KMS-11 (cell line): ENCODE measurements around the gene NTSR2.

Experiments used
- H2AFZ ChIP-seq: fragments of 200-600 bp; sonication (generic); 2 replicates; pipeline ENCODE4 v1.6.1; 2016; ENCODE audit warnings: antibody characterized with exemption, mixed run types, low read depth
- H3K27ac ChIP-seq: fragments of 200-600 bp; sonication (generic); 2 replicates; pipeline ENCODE4 v1.6.1; 2016; ENCODE audit warnings: mild to moderate bottlenecking, mixed run types
- H3K27me3 ChIP-seq: fragments of 200-600 bp; sonication (generic); 2 replicates; pipeline ENCODE4 v1.6.1; 2017; ENCODE audit warnings: mild to moderate bottlenecking, low read depth, mixed run types, moderate library complexity; ENCODE audit not compliant: insufficient read depth
- H3K36me3 ChIP-seq: fragments of 200-600 bp; sonication (generic); 2 replicates; pipeline ENCODE4 v1.6.1; 2017; ENCODE audit warnings: mild to moderate bottlenecking, mixed run types; ENCODE audit not compliant: insufficient read depth
- H3K4me1 ChIP-seq: fragments of 200-600 bp; sonication (generic); 2 replicates; pipeline ENCODE4 v1.6.1; 2016; ENCODE audit warnings: mild to moderate bottlenecking, low read depth, mixed run types; ENCODE audit not compliant: poor library complexity, severe bottlenecking
- H3K4me2 ChIP-seq: fragments of 200-600 bp; sonication (generic); 2 replicates; pipeline ENCODE4 v1.7.0; 2016; ENCODE audit warnings: mild to moderate bottlenecking, mixed run types
- H3K4me3 ChIP-seq: fragments of 200-600 bp; sonication (generic); IDR thresholded peaks from 2 replicates; pipeline ENCODE4 v1.6.1; 2017; ENCODE audit warnings: low read depth, low read length, mixed read lengths; ENCODE audit not compliant: insufficient read depth
- H3K79me2 ChIP-seq: fragments of 200-600 bp; sonication (generic); 2 replicates; pipeline ENCODE4 v1.6.1; 2016; ENCODE audit warnings: low read depth, mixed run types; ENCODE audit not compliant: insufficient read depth
- H3K9ac ChIP-seq: fragments of 200-600 bp; sonication (generic); 2 replicates; pipeline ENCODE4 v1.6.1; 2016; ENCODE audit warnings: mild to moderate bottlenecking, mixed run types
- H4K20me1 ChIP-seq: fragments of 200-600 bp; sonication (generic); 2 replicates; pipeline ENCODE4 v1.6.1; 2016; ENCODE audit warnings: mild to moderate bottlenecking, mixed run types; ENCODE audit not compliant: insufficient read depth
- CTCF ChIP-seq: fragments of 200-600 bp; sonication (generic); conservative IDR thresholded peaks from 2 replicates; pipeline ENCODE4 v1.6.1; 2017; ENCODE audit warnings: low read depth, mild to moderate bottlenecking, antibody characterized with exemption, low read length, moderate library complexity, mixed read lengths

Gene NTSR2

DNA sequence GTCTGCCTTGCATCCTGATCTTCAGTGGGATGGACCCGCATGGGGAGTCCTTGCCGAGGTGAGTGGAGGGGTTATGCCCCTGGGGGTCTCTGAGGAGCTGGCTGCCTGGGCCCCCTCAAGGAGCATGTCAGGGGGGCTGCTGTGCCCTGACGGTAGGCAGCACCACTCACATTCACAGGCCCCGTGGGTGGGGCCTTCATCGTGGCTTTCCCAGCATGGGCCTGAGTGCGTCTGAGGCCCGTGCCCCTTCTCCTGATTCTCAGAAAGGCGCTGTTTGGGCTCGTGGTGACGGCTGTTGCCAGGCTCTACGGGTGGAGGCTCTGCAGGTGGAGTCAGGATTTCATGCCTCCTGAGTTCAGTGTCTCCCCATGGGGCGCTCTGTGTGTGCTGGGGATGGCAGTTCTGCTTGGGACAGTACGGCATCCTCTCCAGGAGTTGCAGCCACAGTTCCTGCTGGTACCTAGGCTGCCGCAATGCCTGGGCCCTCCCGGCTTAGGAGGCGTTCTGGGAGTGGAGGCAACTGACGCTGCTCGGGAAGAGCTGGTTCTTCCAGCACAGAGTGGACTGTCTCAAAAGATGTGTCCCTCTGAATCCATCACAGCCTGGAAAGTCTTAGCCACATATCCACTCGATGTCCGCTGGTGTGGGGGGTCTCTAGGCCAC is 57.3 kb downstream of the NTSR2 start:
- no peak overlapping the region for H3K27ac ChIP-seq
- no peaks in the 10 kb centered on the region for H3K27me3 ChIP-seq

DNA sequence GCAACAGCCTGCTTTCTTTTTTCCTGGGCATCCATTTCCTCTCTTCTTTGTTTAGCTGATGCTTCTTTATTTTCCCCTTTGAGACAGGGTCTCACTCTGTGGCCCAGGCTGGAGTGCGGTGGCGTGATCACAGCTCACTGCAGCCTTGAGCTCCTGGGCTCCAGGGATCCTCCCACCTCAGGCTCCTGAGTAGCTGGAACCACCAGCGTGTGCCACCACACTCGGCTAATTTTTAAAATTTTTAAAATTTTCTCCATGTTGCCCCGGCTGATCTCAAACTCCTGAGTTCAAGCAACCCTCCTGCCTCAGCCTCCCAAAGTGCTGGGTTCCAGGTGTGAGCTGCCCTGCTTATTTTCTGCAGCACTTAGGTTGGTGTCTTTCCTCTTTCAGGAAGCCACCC is 58.7 kb downstream of the NTSR2 start:
- H3K4me1 ChIP-seq = no peaks in the 10 kb centered on the region
- H3K4me3 ChIP-seq = no peak overlapping the region
- no peak overlapping the region for H3K9ac ChIP-seq
- H3K79me2 ChIP-seq = no peaks in the 10 kb centered on the region
- no peak overlapping the region for H3K27ac ChIP-seq
- no peak overlapping the region for H2AFZ ChIP-seq
- TF ChIP-seq CTCF = no peak
- no peaks in the 10 kb centered on the region for H3K36me3 ChIP-seq
- H4K20me1 ChIP-seq = no peaks in the 10 kb centered on the region
- H3K4me2 ChIP-seq = no peak overlapping the region
- H3K27me3 ChIP-seq = no peaks in the 10 kb centered on the region

More for the DNA sequence above, 57.3 kb downstream of the NTSR2 start:
- Histone ChIP-seq H2AFZ (no peak overlapping the region), H3K9ac (no peak overlapping the region), H3K4me2 (no peak overlapping the region), H3K79me2 (no peaks in the 10 kb centered on the region), H3K4me3 (no peak overlapping the region), H3K4me1 (no peaks in the 10 kb centered on the region), H3K36me3 (no peaks in the 10 kb centered on the region), H4K20me1 (no peaks in the 10 kb centered on the region)
- no peak for TF ChIP-seq CTCF

- Histone ChIP-seq H3K4me3 (no peak overlapping the region), H3K36me3 (no peaks in the 10 kb centered on the region), H3K4me1 (no peaks in the 10 kb centered on the region), H3K79me2 (no peaks in the 10 kb centered on the region), H3K27ac (no peak overlapping the region), H2AFZ (no peak overlapping the region), H3K4me2 (no peak overlapping the region), H3K9ac (no peak overlapping the region), H3K27me3 (no peaks in the 10 kb centered on the region), H4K20me1 (no peaks in the 10 kb centered on the region)
- TF ChIP-seq CTCF = no peak
Observed at GRCh38 chr2:11610624-11611242, 59.3 kb downstream of the NTSR2 start.
